ENCODE results near the gene PRDM11. TPM values are rescaled to one million over a fixed set of nuclear protein-coding genes. Genes with fewer than 3 reads are reported as not detected.
A peak's percentile ranks its signal among the peaks of the same experiment; 100 is the strongest.

PRDM11 gene
- total RNA-seq, 1 experiment from 2014 or later: 10.7 TPM

DNA sequence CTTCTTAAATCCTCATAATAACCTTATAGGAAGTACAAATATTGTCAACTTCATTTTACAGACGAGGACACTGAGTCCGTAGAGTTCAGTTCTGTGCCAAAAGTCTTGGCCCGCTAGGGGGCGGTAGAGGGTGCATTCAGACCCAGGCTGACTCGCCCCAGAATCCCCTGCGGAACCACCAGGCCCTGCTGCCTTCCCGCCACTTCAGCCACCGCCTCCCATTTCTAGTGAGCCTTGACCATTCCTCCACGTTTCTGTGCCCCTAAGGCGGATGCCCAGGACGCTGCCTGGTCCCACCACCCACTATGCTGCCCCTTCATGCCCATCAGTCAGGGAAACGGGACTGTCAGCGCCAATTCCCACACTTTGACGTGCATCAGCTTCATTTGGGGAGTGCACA lies 120.6 kb downstream of the PRDM11 start:
- ChIA-PET POLR2A (ENCODE audit: unreplicated experiment) (no interaction called here), CTCF (no interaction called here)
- Histone ChIP-seq H3K27ac (no peak overlapping the region), H3K9me2 (ENCODE audit: insufficient read depth) (no peaks in the 10 kb centered on the region), H3K4me1 (replicated peaks; ENCODE audit: insufficient read depth) (no peaks in the 10 kb centered on the region), H3K79me2 (ENCODE audit: low read depth) (no peaks in the 10 kb centered on the region), H2AFZ (no peak overlapping the region), H3K27me3 (ENCODE audit: insufficient read depth, low read depth) (peaks cover 56% of the 10 kb centered on the region), H3K9me3 (ENCODE audit: insufficient read depth, low read depth) (no peaks in the 10 kb centered on the region), H3F3A (ENCODE audit: insufficient read depth, low read depth) (no peaks in the 10 kb centered on the region), H3K36me3 (ENCODE audit: low read depth) (no peaks in the 10 kb centered on the region), H3K4me3 (no peak overlapping the region), H3K4me2 (no peak overlapping the region), H4K20me1 (ENCODE audit: insufficient read depth) (no peaks in the 10 kb centered on the region)
- DNase-seq: no peak
- no TSS peak for BruUV-seq (replicated peaks)
- intact Hi-C loops (cut with micrococcal nuclease; ENCODE audit: unreplicated experiment): no loop called here
- TF ChIP-seq, protein P1, sequence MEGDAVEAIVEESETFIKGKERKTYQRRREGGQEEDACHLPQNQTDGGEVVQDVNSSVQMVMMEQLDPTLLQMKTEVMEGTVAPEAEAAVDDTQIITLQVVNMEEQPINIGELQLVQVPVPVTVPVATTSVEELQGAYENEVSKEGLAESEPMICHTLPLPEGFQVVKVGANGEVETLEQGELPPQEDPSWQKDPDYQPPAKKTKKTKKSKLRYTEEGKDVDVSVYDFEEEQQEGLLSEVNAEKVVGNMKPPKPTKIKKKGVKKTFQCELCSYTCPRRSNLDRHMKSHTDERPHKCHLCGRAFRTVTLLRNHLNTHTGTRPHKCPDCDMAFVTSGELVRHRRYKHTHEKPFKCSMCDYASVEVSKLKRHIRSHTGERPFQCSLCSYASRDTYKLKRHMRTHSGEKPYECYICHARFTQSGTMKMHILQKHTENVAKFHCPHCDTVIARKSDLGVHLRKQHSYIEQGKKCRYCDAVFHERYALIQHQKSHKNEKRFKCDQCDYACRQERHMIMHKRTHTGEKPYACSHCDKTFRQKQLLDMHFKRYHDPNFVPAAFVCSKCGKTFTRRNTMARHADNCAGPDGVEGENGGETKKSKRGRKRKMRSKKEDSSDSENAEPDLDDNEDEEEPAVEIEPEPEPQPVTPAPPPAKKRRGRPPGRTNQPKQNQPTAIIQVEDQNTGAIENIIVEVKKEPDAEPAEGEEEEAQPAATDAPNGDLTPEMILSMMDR (conservative IDR thresholded peaks at IDR 0.05): peak; percentile 45
- TF ChIP-seq EZH2 (IDR thresholded peaks at IDR 0.05; ENCODE audit: low read depth): no peak

DNA sequence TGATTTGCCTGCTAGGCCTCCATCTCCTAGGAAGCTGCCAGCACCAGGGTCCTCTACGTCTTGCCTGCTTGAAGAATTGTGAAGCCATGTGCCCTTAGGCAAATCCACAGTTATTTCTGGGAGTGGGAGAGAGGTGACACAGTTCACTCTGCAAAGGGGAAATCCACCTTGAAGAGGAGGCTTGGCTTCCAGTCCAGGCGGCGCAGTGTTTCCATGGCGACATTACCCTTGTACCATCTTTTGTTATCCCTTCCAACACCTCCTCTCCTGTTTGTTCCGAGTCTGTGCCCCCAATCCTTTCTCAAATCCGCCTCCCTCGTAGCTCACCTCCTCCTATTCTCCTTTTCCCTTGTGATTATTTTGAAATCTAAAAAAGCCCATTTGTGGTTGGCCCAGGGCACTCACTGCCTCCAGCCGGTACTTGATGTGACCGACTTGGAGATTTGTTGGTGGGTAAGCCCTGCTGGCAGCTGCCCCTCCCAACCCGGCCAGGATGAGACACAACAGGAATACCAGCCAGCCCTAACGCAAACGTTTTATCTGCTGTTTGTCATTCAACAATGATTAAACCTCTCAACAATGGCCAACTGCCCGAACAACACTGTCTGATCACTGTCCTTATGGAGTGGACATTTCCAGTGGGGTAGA lies 121.3 kb downstream of the PRDM11 start:
- intact Hi-C loops (cut with micrococcal nuclease; ENCODE audit: unreplicated experiment): no loop called here
- POLR2A ChIA-PET (ENCODE audit: unreplicated experiment): no interaction called here
- TF ChIP-seq, protein P1 (conservative IDR thresholded peaks at IDR 0.05): no peak

DNA sequence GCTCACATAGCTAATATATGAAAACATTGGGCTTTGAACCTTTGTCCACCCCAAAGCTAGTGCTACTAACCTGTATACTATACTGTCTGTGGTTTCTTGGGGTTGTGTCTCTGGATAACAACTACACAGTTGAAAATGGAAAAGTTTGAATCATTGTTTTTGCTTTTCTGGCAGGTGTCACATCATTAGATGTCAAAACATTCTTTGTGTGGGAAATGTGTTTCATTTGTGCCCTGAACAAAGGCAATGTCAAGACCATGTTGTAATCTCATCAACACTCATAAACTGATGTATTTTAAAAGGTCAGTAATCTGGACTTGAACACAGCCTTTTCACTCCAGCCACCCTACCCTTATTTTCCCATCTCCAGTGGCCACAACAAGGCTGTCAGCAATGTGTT lies 123.2 kb downstream of the PRDM11 start:
- no peaks in the 10 kb centered on the region for H3K79me2 ChIP-seq (ENCODE audit: low read depth)
- no peaks in the 10 kb centered on the region for H3F3A ChIP-seq (ENCODE audit: insufficient read depth, low read depth)
- H3K4me2 ChIP-seq: no peak overlapping the region
- H3K9me3 ChIP-seq (ENCODE audit: insufficient read depth, low read depth): no peaks in the 10 kb centered on the region
- no peak for DNase-seq
- ChIA-PET CTCF (no interaction called here), POLR2A (ENCODE audit: unreplicated experiment) (no interaction called here)
- intact Hi-C loops (cut with micrococcal nuclease; ENCODE audit: unreplicated experiment): no loop called here
- no peaks in the 10 kb centered on the region for H3K9me2 ChIP-seq (ENCODE audit: insufficient read depth)
- no peak for TF ChIP-seq EZH2 (IDR thresholded peaks at IDR 0.05; ENCODE audit: low read depth)
- no peak overlapping the region for H2AFZ ChIP-seq
- H3K36me3 ChIP-seq (ENCODE audit: low read depth): no peaks in the 10 kb centered on the region
- no peak overlapping the region for H3K27ac ChIP-seq
- H3K27me3 ChIP-seq (ENCODE audit: insufficient read depth, low read depth): peaks cover 48% of the 10 kb centered on the region; the same call in 1 of the 2 replicates
- H3K4me1 ChIP-seq (replicated peaks; ENCODE audit: insufficient read depth): no peaks in the 10 kb centered on the region
- no peaks in the 10 kb centered on the region for H4K20me1 ChIP-seq (ENCODE audit: insufficient read depth)
- no TSS peak for BruUV-seq (replicated peaks)
- no peak overlapping the region for H3K4me3 ChIP-seq

More for the DNA sequence above, 121.3 kb downstream of the PRDM11 start:
- H3K4me1 ChIP-seq (replicated peaks; ENCODE audit: insufficient read depth): no peaks in the 10 kb centered on the region
- no peaks in the 10 kb centered on the region for H4K20me1 ChIP-seq (ENCODE audit: insufficient read depth)
- H3K79me2 ChIP-seq (ENCODE audit: low read depth): no peaks in the 10 kb centered on the region
- H3K9me3 ChIP-seq (ENCODE audit: insufficient read depth, low read depth): no peaks in the 10 kb centered on the region
- peaks cover 54% of the 10 kb centered on the region; the same call in 1 of the 2 replicates for H3K27me3 ChIP-seq (ENCODE audit: insufficient read depth, low read depth)
- H2AFZ ChIP-seq: no peak overlapping the region
- H3K4me3 ChIP-seq: no peak overlapping the region
- H3F3A ChIP-seq (ENCODE audit: insufficient read depth, low read depth): no peaks in the 10 kb centered on the region
- DNase-seq: no peak
- no TSS peak for BruUV-seq (replicated peaks)
- H3K4me2 ChIP-seq: no peak overlapping the region
- no peak overlapping the region for H3K27ac ChIP-seq
- H3K36me3 ChIP-seq (ENCODE audit: low read depth): no peaks in the 10 kb centered on the region
- no peaks in the 10 kb centered on the region for H3K9me2 ChIP-seq (ENCODE audit: insufficient read depth)
- CTCF ChIA-PET: no interaction called here

Data from PC-9 (cell line).